Ectodermal cell (in vitro differentiated cells): ENCODE results near the gene PALM.
"Not testable (repeated sequence)": the region's sequence is repeated elsewhere in the genome, so short reads cannot be mapped to it uniquely, and the experiment has no call there.

Experiments used
- H3K27ac ChIP-seq: 2 replicates; pipeline ENCODE4 v1.7.0; 2013; ENCODE audit warnings: mild to moderate bottlenecking, low read depth, low read length; ENCODE audit not compliant: insufficient read depth, poor library complexity, severe bottlenecking
- H3K27me3 ChIP-seq: 2 replicates; pipeline ENCODE4 v1.7.0; 2013; ENCODE audit warnings: mild to moderate bottlenecking, low read length; ENCODE audit not compliant: insufficient read depth, control insufficient read depth, poor library complexity, severe bottlenecking
- H3K36me3 ChIP-seq: one replicate; pipeline ENCODE4 v1.7.0; 2013; ENCODE audit warnings: low read length; ENCODE audit not compliant: control insufficient read depth, insufficient read depth
- H3K4me1 ChIP-seq: one replicate; pipeline ENCODE4 v1.7.0; 2013; ENCODE audit warnings: low read length; ENCODE audit not compliant: control insufficient read depth, insufficient read depth
- H3K4me3 ChIP-seq: 2 replicates; pipeline ENCODE4 v1.7.0; 2013; ENCODE audit warnings: low read depth, low read length, control low read depth; ENCODE audit not compliant: insufficient read depth
- H3K9me3 ChIP-seq: 2 replicates; pipeline ENCODE4 v1.7.0; 2013; ENCODE audit warnings: mild to moderate bottlenecking, low read length, moderate library complexity; ENCODE audit not compliant: control insufficient read depth
- WGBS, 2 experiments: methylation state at CpG; one replicate each; pipeline ENCODE4 v1.1.7; 2013; ENCODE audit warnings: missing lambda C conversion rate in 2 of 2; 5-methylcytosine and 5-hydroxymethylcytosine counted together

Gene PALM

DNA sequence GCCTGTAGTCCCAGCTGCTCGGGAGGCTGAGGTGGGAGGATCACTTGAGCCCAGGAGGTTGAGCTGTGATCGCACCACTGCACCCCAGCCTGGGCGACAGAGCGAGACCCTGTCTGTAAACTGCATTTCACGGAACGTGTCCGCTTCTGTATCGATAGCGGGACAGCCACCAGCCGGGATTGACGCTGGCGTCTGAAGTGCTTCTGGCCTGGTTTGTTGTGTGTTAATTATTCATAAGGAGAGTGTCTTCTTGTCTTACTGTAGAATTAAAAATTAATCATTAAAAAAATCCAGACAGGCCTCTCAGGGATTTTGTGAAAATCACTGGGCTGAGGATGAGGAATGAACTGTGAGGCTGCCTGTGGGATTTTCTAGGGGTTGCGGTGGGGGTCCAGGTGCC lies 26.0 kb downstream of the PALM start:
- no peaks in the 10 kb centered on the region for H3K27me3 ChIP-seq
- no peak overlapping the region for H3K4me3 ChIP-seq
- H3K9me3 ChIP-seq: no peaks in the 10 kb centered on the region
- no peaks in the 10 kb centered on the region for H3K4me1 ChIP-seq
- H3K27ac ChIP-seq: no peak overlapping the region
- 94 to 97% methylated on average over 13 of the region's 13 CpGs for WGBS, 2 experiments
- H3K36me3 ChIP-seq: no peaks in the 10 kb centered on the region

DNA sequence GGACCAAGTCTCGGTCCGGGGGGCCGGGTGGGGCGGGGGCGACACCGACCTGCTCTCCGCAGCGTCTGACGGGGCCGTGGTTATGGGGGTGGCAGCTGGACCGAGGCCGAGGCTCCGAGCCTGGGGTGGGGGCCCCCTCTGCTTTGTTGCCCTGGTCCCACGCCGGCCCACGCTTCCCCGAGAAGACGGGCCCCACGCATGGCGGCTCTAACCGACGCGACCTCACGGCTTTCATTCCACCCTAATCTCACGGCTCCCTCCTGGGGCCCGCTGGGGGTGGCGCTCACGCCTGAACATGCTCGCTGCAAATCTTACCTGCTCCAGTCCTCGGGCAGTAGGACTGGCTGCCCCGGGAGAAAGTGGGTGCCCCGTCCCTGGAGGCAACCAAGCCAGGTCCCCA lies 27.4 kb downstream of the PALM start:
- Histone ChIP-seq H3K4me1 (no peaks in the 10 kb centered on the region), H3K36me3 (no peaks in the 10 kb centered on the region), H3K9me3 (no peaks in the 10 kb centered on the region), H3K27me3 (no peaks in the 10 kb centered on the region), H3K27ac (no peak overlapping the region), H3K4me3 (no peak overlapping the region)
- WGBS, 2 experiments: 89% methylated on average over 32 of the region's 32 CpGs

DNA sequence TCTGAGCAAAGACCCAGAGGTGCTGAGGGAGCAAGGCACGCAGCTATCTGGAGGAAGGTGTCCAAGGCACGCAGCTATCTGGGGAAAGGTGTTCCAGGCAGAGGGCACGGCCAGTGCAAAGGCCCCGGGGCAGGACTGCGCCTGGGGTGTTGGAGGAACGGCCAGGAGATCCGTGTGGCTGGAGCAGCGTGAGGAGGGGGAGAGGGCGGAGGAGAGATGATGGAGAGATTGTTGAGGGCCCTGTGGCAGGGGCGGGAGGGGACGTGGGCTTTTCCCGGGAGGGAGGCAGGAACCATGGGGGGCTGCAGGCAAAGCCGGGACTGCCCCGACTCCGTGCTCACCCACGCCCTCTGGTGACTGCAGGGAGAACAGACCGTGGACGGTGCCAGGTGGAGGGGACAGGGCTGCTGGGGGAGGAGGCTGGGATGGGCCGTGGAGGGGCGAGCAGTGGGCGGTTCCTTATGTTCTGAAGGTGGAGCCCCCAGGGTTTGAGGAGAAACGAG lies 28.9 kb downstream of the PALM start:
- Histone ChIP-seq H3K9me3 (no peaks in the 10 kb centered on the region), H3K4me1 (no peaks in the 10 kb centered on the region)
- WGBS, 2 experiments: 43 to 45% methylated on average over 22 of the region's 22 CpGs

DNA sequence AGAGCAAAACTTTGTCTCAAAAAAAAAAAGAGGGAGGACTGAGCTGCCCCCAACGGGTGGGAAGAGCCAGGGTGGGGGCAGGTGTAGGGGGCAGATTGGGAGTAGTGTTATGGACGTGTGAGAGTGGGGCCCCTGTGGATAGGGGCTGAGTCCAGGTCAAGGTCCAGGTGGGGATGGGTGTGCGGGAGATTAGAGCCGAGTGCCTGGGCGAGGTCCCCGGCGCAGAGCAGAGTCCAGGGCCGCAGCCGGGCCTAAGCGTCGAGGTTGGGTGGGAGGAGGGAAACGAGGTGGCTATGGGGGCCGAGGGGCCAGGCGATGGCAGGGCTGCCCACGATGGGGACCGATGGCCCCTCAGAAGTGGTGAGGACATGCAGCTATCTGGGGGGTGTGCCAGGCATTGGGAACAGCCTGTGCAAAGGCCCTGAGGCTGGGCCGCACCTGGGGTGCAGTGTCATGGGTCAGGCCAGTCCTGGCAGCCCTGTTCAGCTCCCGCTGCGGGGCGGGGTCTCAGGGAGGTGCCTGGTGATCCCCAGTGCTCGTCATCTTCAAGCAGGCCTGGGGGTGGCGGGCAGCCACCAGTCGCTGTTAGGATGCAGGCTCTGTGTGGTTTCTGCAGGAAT lies 29.9 kb downstream of the PALM start:
- WGBS, 2 experiments: 94 to 95% methylated on average over 23 of the region's 23 CpGs
- Histone ChIP-seq H3K4me1 (no peaks in the 10 kb centered on the region), H3K36me3 (no peaks in the 10 kb centered on the region), H3K27ac (no peak overlapping the region), H3K4me3 (no peak overlapping the region), H3K27me3 (no peaks in the 10 kb centered on the region), H3K9me3 (no peaks in the 10 kb centered on the region)

More for the DNA sequence above, 28.9 kb downstream of the PALM start:
- H3K27me3 ChIP-seq: no peaks in the 10 kb centered on the region
- H3K36me3 ChIP-seq: no peaks in the 10 kb centered on the region
- no peak overlapping the region for H3K27ac ChIP-seq
- H3K4me3 ChIP-seq: no peak overlapping the region

DNA sequence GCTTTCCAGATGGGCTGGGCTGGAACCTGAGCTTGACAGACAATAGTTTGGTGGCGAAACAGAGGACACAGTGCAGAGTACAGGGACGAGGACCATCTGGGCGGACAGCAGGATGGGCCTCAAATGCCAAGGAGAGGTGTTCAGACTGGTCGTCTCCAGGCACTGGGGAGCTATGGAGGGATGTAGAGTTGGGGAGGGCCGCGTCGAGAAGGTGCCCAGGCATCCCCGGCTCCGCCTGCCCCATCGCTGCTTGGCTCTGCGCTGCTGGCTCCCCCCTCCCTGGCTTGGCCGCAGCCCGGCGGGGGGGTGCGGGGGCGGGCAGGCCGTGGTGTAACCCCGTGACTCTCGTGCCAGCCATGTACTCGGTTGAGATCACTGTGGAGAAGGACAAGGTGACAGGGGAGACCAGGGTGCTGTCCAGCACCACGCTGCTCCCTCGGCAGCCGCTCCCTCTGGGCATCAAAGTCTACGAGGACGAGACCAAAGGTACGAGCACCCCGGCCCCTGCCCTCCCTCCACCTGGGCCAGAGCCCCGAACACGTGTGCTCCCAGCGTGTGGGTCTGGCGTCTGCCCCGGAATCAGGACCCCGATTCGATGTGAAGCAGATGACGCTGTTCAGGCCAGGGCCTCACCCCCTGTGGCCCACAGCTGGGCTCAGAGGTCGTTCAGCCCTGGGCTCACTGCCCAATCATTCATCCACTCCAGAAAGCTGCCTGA lies 31.4 kb downstream of the PALM start:
- Histone ChIP-seq H3K36me3 (no peaks in the 10 kb centered on the region), H3K27me3 (no peaks in the 10 kb centered on the region), H3K4me1 (no peaks in the 10 kb centered on the region), H3K4me3 (no peak overlapping the region), H3K27ac (no peak overlapping the region), H3K9me3 (no peaks in the 10 kb centered on the region)
- 90 to 91% methylated on average over 36 of the region's 36 CpGs for WGBS, 2 experiments

DNA sequence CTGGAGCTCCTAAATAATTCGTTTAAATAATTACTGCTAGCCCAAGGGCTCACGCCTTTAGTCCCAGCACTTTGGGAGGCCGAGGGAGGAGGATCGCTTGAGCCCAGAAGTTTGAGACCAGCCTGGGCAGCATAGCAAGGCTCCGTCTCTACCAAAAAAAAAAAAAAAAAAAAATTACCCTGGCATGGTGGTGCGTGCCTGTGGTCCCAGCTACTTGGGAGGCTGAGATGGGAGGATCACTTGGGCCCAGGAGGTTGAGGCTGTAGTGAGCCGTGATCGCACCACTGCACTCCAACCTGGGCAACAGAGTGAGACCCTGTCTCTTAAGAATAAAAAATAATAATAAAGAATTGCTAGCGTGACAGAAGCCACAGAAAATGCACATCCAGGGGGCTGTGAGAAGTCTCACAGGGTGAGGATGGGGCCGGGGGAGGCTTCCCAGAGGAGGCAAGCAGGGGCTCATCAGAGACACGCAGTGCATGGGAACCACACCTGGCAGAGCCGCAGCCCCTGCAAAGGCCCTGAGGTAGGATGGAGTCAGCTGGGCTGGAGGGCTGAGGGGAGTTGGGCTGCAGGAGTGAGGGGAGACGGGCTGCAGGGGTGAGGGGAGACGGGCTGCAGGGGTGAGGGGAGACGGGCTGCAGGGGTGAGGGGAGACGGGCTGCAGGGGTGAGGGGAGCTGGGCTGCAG lies 32.2 kb downstream of the PALM start:
- not testable (repeated sequence) for H3K4me3 ChIP-seq, H3K27ac ChIP-seq, H3K27me3 ChIP-seq, H3K9me3 ChIP-seq, H3K4me1 ChIP-seq, H3K36me3 ChIP-seq
- WGBS, 2 experiments: 84 to 88% methylated on average over 16 of the region's 16 CpGs

DNA sequence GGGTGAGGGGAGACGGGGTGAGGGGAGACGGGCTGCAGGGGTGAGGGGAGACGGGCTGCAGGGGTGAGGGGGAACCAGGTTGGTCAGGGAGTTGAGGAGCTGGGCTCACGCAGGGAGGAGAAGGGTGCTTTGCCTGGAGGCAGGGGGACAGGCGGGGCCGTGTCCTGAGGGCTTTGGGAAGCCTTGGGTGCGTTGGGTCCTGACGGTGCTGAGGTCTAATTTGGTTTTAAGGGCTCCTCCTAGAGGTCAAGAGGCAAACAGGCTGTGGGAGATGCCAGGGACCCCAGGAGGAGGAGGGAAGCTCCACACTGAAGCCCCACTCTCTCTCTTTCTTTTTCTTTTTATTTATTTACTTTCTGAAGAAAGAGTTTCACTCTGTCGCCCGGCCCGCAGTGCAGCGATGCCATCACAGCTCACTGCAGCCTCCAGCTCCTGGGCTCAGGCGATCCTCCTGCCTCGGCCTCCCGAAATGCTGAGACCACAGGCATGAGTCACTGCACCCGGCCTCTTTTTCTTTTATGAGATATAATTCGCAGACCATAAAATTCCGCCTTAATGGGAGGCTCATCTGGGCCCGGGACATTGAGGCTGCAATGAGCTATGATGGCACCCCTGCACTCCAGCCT lies 32.9 kb downstream of the PALM start:
- H3K4me3 ChIP-seq: no peak overlapping the region
- H3K36me3 ChIP-seq: no peaks in the 10 kb centered on the region
- no peak overlapping the region for H3K27ac ChIP-seq
- H3K4me1 ChIP-seq: no peaks in the 10 kb centered on the region
- H3K27me3 ChIP-seq: no peaks in the 10 kb centered on the region
- no peaks in the 10 kb centered on the region for H3K9me3 ChIP-seq
- WGBS, 2 experiments: 67 to 70% methylated on average over 18 of the region's 19 CpGs

DNA sequence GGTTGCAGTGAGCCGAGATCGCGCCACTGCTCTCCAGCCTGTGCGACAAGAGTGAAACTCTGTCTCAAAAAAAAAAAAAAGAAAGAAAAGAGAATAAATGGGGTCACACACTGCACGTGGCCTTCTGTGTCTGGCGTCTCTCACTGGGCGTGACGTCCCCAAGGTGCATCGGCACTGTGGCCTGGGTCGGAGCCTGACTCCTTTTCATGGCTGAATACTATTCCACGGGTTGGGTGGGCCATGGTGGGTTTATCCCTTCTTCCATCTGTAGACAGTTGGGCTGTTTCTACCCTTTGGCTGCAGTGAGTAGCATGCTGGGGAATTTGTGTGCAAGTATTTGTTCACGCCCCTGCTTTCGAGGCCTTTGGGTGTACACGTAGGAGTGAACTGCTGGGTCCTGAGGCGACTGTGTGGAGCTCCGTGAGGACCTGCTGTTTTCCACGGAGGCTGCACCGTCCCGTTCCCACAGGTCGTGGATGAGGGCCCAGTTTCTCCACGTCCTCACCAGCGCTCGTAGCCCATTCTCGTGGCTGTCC lies 33.9 kb downstream of the PALM start:
- H3K4me1 ChIP-seq: no peaks in the 10 kb centered on the region
- H3K27ac ChIP-seq: no peak overlapping the region
- H3K9me3 ChIP-seq: no peaks in the 10 kb centered on the region
- peaks cover 4% of the 10 kb centered on the region for H3K36me3 ChIP-seq
- WGBS, 2 experiments: 93 to 94% methylated on average over 24 of the region's 24 CpGs
- no peak overlapping the region for H3K4me3 ChIP-seq
- no peaks in the 10 kb centered on the region for H3K27me3 ChIP-seq

DNA sequence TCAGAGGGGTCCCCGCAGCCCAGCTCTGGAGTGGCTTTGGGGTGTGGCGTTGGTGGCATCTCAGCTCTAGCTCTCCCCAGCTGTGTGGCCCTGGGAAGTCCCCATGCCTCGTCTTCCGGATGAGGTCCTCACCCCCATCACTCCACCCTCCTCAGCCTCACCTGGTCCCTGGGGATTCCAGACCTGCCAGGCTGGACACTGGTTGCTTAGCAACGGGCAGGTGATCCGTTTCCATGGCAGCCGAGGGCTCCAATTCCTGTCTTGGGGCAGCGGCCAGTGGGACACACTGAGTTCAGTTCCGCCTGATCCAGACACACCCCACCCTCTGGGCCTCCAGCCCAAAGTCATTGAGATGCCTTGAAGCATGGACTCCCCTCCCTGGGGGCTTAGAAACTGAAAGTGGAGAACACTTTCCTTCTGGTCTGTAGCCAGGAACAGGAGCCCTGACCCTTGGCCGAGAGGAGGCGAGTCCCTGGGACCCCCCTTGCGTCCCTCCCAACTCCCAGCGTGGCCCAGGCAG lies 34.5 kb downstream of the PALM start:
- WGBS, 2 experiments: 84 to 85% methylated on average over 13 of the region's 13 CpGs
- Histone ChIP-seq H3K27ac (no peak overlapping the region), H3K36me3 (peaks cover 5% of the 10 kb centered on the region), H3K27me3 (no peaks in the 10 kb centered on the region), H3K4me3 (no peak overlapping the region), H3K4me1 (no peaks in the 10 kb centered on the region), H3K9me3 (no peaks in the 10 kb centered on the region)
